Measurements from ENCODE around the gene SLC14A1. TPM values are rescaled to one million over a fixed set of nuclear protein-coding genes. Genes with fewer than 3 reads are reported as not detected.

The SLC14A1 gene
- total RNA-seq, 4 donors from 2014 or later, result 1.1 to 8.2 (median 7.1) TPM

DNA sequence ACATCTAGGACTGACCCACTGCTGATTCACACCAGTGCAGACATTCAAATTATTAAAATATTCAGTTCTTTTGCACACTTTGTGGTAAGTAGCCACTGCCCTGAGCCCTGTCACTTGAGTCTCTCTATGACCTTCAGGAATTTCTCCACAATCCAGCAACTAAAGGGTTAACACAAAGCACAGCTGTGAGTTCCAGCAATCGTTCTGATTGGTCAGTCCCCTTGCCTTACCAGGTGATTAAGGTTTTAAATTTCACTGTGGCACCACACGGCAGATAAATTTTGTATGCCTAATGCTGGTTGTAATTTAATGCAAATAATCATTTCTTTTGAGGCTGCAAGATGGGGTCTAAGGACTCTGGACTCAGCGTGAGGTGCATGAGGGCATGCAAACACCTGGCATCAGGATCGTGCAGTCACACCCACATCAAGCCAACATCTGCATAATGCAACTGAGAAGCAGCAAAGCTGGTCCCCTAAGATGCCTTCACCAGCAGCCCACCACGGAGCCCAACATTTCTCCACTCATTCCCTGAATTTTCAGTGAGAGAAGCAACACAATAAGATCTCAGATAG lies 36.6 kb downstream of the SLC14A1 start:
- intact Hi-C loops (cut with DNase I; ENCODE audit: low total_unique reads) (no loop called here), in situ Hi-C loops (cut with MboI; ENCODE audit: low sequenced_read_pairs in 4 of 4) (no loop called here)
- Histone ChIP-seq H3K36me3 (no peaks in the 10 kb centered on the region), H3K27ac (no peak overlapping the region), H3K27me3 (no peaks in the 10 kb centered on the region), H3K4me1 (peaks cover 0 to 11% of the 10 kb centered on the region in 2 donors), H3K9me3 (no peaks in the 10 kb centered on the region), H3K4me3 (no peak overlapping the region)
- ATAC-seq (no peak), DNase-seq (no peak)
- TF ChIP-seq POLR2A (IDR thresholded peaks at IDR 0.05) (no peak), CTCF (IDR thresholded peaks at IDR 0.05 in 4 of 5, conservative IDR thresholded peaks at IDR 0.05 in 1 of 5) (no peak)

GRCh38 chr18:45761512-45762114 lies 37.6 kb downstream of the SLC14A1 start:
- intact Hi-C loops (cut with DNase I; ENCODE audit: low total_unique reads), result no loop called here
- no peak for TF ChIP-seq POLR2A (IDR thresholded peaks at IDR 0.05)
- no peak for TF ChIP-seq CTCF (IDR thresholded peaks at IDR 0.05 in 4 of 5, conservative IDR thresholded peaks at IDR 0.05 in 1 of 5)
- no peak for ATAC-seq

DNA sequence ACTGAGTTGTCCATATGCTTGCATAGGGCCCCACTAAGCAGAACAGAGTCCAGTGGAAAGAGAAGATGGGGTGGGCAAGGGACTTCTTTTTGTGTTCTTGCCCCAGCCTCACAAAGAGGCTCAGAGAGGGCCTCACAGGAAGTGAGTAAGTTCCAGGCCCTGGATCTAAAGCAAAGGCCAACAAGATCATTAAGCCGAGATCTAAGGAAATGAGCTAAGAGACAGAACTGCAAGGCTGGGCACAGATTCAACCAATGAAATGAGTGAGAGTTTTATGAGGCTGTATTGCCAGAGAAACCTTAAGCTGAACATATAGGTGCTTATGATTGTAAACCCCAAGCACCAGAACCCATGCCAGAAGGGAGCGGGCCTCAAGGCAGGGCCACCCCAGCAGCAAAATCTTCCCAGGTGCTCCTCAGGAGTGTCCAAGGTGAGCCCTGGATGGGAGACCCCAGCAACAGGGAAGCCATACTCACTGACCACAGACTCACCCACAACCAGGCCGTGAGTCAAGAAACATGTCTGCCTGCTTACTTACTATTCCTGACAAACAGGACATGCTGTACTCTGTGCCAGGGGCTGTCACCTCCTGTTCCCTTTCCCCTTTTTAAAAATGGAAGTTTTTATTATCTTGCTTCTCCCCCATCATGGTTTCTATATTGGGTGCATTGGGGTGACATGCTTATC lies 40.2 kb downstream of the SLC14A1 start:
- in situ Hi-C loops (cut with MboI; ENCODE audit: low sequenced_read_pairs in 4 of 4) (no loop called here), intact Hi-C loops (cut with DNase I; ENCODE audit: low total_unique reads) (no loop called here)
- H3K4me1 ChIP-seq, result peaks cover 0 to 4% of the 10 kb centered on the region in 2 donors
- H3K27ac ChIP-seq, result peak overlapping the region in 2 of 4 donors; percentile 29 to 46
- no peaks in the 10 kb centered on the region for H3K27me3 ChIP-seq
- ATAC-seq, result no peak
- H3K4me3 ChIP-seq, result no peak overlapping the region
- no peak for TF ChIP-seq POLR2A (IDR thresholded peaks at IDR 0.05)
- TF ChIP-seq CTCF (IDR thresholded peaks at IDR 0.05 in 4 of 5, conservative IDR thresholded peaks at IDR 0.05 in 1 of 5), result no peak
- no peaks in the 10 kb centered on the region for H3K9me3 ChIP-seq
- no peaks in the 10 kb centered on the region for H3K36me3 ChIP-seq
- DNase-seq, result no peak

More at GRCh38 chr18:45761512-45762114, 37.6 kb downstream of the SLC14A1 start:
- H3K27ac ChIP-seq, result no peak overlapping the region
- peaks cover 0 to 4% of the 10 kb centered on the region in 2 donors for H3K4me1 ChIP-seq
- H3K4me3 ChIP-seq, result no peak overlapping the region
- H3K9me3 ChIP-seq, result no peaks in the 10 kb centered on the region
- no peak for DNase-seq
- H3K27me3 ChIP-seq, result no peaks in the 10 kb centered on the region
- in situ Hi-C loops (cut with MboI; ENCODE audit: low sequenced_read_pairs in 4 of 4), result no loop called here
- no peaks in the 10 kb centered on the region for H3K36me3 ChIP-seq

DNA sequence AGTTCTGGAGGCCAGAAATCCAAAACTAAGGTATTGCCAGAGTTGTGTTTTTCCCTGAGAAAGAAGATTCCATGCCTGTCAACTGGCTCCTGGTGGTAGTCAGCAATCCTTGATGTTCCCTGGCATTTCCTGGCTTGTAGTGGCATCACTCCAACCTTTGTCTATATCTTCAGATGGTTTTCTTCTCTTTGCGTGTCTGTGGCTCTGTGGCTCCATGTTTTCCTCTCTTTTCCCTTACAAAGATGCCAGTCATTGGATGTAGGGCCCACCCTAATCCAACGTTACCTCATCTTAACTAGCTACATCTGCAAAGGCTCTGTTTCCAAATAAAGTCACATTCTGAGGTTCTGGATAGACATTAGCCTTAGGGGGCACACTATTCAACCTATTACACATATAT lies 41.8 kb downstream of the SLC14A1 start:
- Histone ChIP-seq H3K4me3 (no peak overlapping the region), H3K4me1 (peaks cover 0 to 4% of the 10 kb centered on the region in 2 donors), H3K36me3 (no peaks in the 10 kb centered on the region), H3K27me3 (no peaks in the 10 kb centered on the region), H3K9me3 (no peaks in the 10 kb centered on the region), H3K27ac (no peak overlapping the region)
- ATAC-seq (no peak), DNase-seq (no peak)
- in situ Hi-C loops (cut with MboI; ENCODE audit: low sequenced_read_pairs in 4 of 4) (no loop called here), intact Hi-C loops (cut with DNase I; ENCODE audit: low total_unique reads) (no loop called here)
- TF ChIP-seq CTCF (IDR thresholded peaks at IDR 0.05 in 4 of 5, conservative IDR thresholded peaks at IDR 0.05 in 1 of 5) (no peak), POLR2A (IDR thresholded peaks at IDR 0.05) (no peak)
